Measurements from ENCODE around the gene WDR62. TPM values are rescaled to one million over a fixed set of nuclear protein-coding genes. Genes with fewer than 3 reads are reported as not detected.

Gene WDR62
- total RNA-seq, 4 donors from 2014 or later: 0.78 to 1.8 (median 0.84) TPM

DNA sequence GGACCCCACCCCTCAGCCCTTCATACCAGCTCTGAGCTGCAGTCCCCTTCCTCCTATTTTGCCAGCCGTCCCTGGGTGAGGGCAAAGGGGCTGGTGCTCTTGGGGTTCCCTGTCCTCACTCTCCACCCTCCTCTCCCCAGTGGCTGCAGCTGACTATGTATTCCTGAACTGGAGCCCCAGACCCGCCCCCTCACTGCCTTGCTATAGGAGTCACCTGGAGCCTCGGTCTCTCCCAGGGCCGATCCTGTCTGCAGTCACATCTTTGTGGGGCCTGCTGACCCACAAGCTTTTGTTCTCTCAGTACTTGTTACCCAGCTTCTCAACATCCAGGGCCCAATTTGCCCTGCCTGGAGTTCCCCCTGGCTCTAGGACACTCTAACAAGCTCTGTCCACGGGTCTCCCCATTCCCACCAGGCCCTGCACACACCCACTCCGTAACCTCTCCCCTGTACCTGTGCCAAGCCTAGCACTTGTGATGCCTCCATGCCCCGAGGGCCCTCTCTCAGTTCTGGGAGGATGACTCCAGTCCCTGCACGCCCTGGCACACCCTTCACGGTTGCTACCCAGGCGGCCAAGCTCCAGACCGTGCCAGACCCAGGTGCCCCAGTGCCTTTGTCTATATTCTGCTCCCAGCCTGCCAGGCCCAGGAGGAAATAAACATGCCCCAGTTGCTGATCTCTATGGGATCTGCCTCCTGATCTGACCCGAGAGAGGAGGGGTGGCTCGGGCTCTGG, 95.1 kb downstream of the WDR62 start:
- intact Hi-C loops (cut with DNase I): no loop called here
- peak; percentile 74 to 82 for DNase-seq
- Histone ChIP-seq H3K27me3 (no peaks in the 10 kb centered on the region), H3K4me3 (replicated peaks in 1 of 3) (no peak overlapping the region), H3K36me3 (peaks cover 27 to 55% of the 10 kb centered on the region in 2 donors), H3K9me3 (no peaks in the 10 kb centered on the region), H3K27ac (peak overlapping the region in 2 of 3 donors; percentile 30 to 93), H3K4me1 (peaks cover 0 to 15% of the 10 kb centered on the region in 2 donors)
- WGBS, 2 donors: 69 to 77% methylated on average over 12 to 13 of the region's 13 CpGs
- TF ChIP-seq, protein P1, sequence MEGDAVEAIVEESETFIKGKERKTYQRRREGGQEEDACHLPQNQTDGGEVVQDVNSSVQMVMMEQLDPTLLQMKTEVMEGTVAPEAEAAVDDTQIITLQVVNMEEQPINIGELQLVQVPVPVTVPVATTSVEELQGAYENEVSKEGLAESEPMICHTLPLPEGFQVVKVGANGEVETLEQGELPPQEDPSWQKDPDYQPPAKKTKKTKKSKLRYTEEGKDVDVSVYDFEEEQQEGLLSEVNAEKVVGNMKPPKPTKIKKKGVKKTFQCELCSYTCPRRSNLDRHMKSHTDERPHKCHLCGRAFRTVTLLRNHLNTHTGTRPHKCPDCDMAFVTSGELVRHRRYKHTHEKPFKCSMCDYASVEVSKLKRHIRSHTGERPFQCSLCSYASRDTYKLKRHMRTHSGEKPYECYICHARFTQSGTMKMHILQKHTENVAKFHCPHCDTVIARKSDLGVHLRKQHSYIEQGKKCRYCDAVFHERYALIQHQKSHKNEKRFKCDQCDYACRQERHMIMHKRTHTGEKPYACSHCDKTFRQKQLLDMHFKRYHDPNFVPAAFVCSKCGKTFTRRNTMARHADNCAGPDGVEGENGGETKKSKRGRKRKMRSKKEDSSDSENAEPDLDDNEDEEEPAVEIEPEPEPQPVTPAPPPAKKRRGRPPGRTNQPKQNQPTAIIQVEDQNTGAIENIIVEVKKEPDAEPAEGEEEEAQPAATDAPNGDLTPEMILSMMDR (IDR thresholded peaks at IDR 0.05): no peak
- no peak for TF ChIP-seq POLR2A (IDR thresholded peaks at IDR 0.05)

DNA sequence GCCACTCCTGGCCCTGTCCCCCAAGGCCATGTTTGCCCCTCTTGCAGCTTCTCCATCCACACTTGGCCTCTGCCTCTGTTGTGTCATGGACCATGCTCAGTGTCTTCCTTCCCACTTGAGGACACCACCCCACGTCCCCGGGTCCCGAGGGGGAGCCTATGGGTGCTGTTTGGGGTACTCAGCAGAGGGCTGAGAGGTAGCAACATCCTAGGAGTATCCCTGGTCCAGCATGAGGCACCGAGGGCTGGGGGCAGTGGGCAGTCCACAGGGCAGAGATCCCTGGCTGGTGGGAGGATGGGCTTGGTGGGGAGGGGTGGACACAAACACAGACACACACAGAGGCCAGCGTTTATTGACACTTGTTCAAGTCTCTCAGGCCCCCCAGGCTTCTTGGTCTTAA, 95.9 kb downstream of the WDR62 start:
- Histone ChIP-seq H3K27ac (peak overlapping the region in 2 of 3 donors; percentile 93 to 94), H3K4me3 (replicated peaks in 1 of 3) (no peak overlapping the region), H3K4me1 (peaks cover 0 to 15% of the 10 kb centered on the region in 2 donors), H3K27me3 (no peaks in the 10 kb centered on the region), H3K9me3 (no peaks in the 10 kb centered on the region), H3K36me3 (peaks cover 25 to 49% of the 10 kb centered on the region in 2 donors)
- DNase-seq: no peak
- WGBS, 2 donors: 71 to 76% methylated on average over 5 of the region's 5 CpGs
- intact Hi-C loops (cut with DNase I): no loop called here
- no peak for TF ChIP-seq POLR2A (IDR thresholded peaks at IDR 0.05)
- TF ChIP-seq, protein P1 (IDR thresholded peaks at IDR 0.05): no peak

DNA sequence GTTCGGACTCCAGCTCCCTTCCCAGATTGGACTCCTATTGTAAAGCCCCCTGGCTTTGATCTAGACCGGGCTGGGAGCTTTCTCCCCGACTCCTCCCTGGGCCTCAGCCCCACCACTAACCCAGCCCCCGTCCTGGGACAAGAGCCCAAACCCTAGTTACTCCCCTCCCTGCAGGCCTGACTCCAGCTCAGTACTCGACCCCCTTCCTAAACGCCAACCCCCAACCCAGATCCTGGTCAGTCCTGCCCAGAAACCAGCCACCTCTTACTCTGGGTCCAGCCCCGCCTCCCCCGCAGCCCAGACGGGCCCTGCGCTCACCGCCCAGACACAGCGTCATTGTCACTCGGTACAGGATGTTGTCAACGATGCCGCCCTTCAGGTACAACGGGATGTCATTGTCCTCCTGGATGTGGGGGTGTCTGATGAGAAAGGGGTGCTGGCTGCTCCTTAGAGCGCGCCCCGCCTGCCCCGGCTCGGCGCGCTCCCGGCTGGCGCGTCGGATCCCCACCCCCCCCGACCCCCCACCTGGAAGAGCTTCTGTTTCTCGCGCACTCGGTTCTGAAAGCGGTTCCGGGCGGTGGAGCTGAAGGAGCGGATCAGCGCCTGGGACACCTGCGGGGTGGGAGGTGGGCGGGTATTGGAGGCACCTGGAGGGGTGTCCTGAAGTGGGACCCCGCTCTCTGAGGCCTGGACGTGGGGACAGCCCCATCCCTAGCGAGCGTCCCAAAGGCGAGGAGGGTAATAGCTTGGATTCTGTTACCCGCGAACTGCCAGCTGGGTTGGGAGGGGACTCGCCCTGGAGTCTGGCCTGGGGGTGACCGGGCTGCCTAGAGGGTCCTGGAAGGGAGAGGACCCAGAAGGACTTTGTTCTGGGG, 96.7 kb downstream of the WDR62 start:
- no peaks in the 10 kb centered on the region for H3K27me3 ChIP-seq
- H3K4me3 ChIP-seq (replicated peaks in 1 of 3): peak overlapping the region in 2 of 3 donors; percentile 57 to 59
- peaks cover 0 to 15% of the 10 kb centered on the region in 2 donors for H3K4me1 ChIP-seq
- peak in 1 of 2 donors; percentile 43 for TF ChIP-seq POLR2A (IDR thresholded peaks at IDR 0.05)
- TF ChIP-seq, protein P1 (IDR thresholded peaks at IDR 0.05): no peak
- peak; percentile 64 to 65 for DNase-seq
- intact Hi-C loops (cut with DNase I): no loop called here
- H3K9me3 ChIP-seq: no peaks in the 10 kb centered on the region
- peaks cover 17 to 41% of the 10 kb centered on the region in 2 donors for H3K36me3 ChIP-seq
- 34 to 49% methylated on average over 17 to 20 of the region's 47 CpGs for WGBS, 2 donors
- peak overlapping the region; percentile 93 to 94 (median 94) for H3K27ac ChIP-seq

DNA sequence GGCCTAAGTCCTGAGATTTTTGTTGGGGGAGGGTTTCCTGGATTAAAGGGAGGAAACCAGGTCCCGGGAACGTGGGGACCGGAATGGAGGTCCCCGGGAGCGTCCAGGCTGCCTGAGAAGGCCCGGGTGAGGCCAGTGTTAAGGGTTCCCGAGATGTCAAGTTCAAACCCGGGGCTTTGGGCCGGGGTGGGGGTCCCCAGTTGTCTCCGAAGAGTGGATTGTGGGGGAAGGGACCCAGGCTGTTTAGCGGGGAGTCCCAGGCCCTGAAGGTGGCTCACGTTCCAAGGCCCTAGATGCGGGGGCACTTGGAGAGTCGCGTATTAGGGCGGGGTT, 97.3 kb downstream of the WDR62 start:
- peaks cover 0 to 15% of the 10 kb centered on the region in 2 donors for H3K4me1 ChIP-seq
- TF ChIP-seq, protein P1 (IDR thresholded peaks at IDR 0.05): no peak
- no peak for TF ChIP-seq POLR2A (IDR thresholded peaks at IDR 0.05)
- peaks cover 11 to 35% of the 10 kb centered on the region in 2 donors for H3K36me3 ChIP-seq
- no peaks in the 10 kb centered on the region for H3K27me3 ChIP-seq
- DNase-seq: peak in 1 of 2 donors; percentile 16
- H3K27ac ChIP-seq: peak overlapping the region; percentile 93 to 94 (median 94)
- WGBS, 2 donors: 27 to 45% methylated on average over 16 of the region's 16 CpGs
- H3K4me3 ChIP-seq (replicated peaks in 1 of 3): peak overlapping the region in 2 of 3 donors; percentile 57 to 59
- intact Hi-C loops (cut with DNase I): no loop called here
- H3K9me3 ChIP-seq: no peaks in the 10 kb centered on the region
